ENCODE data around the gene NEGR1.

The NEGR1 gene

GRCh38 chr1:71610476-71610875, 671.9 kb downstream of the NEGR1 start:
- no peak for DNase-seq

- DNase-seq = no peak
Measured at GRCh38 chr1:71603044-71603776, 679.1 kb downstream of the NEGR1 start.

- DNase-seq = no peak
Measured at GRCh38 chr1:71600023-71600422, 682.3 kb downstream of the NEGR1 start.

- no peak for DNase-seq
Measured at GRCh38 chr1:71599306-71599705, 683.0 kb downstream of the NEGR1 start.

GRCh38 chr1:71593523-71593922, 688.8 kb downstream of the NEGR1 start:
- DNase-seq = no peak

- no peak for DNase-seq
Measured at GRCh38 chr1:71592646-71593274, 689.6 kb downstream of the NEGR1 start.

DNA sequence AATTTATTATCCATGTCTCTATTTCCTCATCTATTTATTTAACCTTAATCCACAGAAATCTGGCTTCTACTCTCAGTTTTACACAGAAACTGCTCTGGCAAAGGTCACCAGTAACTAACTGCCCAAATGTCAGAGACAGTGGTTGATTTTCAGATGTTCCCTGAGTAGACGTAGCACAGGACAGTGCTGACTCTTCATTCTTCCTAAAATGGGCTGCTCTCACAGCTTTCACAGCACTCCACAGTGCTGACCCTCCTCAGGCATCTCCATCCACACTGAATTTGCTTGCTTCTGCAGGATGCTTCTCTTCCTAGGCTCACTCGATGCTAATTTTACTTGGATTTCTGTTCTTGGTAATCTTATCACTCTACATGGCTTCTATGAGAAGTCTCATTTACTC, 693.3 kb downstream of the NEGR1 start:
- DNase-seq = no peak

DNA sequence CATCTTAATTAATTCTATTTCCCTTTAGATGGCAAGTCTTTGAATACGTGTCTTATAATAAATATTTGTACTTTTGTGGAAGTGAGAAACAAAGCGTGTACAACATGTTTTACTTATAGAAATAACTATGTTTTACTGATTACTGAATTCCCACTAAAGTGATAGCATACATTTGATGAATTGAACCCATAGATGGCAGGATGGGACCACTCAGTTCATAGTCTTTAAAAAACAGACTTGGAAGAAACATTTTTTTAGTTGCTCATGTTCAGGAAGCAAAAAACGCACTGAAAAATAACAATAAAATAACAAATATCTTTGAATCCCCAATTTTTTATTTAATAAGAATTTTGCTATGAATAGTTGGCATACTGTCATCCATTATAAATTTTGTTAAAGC, 694.4 kb downstream of the NEGR1 start:
- DNase-seq = peak; percentile 49

DNA sequence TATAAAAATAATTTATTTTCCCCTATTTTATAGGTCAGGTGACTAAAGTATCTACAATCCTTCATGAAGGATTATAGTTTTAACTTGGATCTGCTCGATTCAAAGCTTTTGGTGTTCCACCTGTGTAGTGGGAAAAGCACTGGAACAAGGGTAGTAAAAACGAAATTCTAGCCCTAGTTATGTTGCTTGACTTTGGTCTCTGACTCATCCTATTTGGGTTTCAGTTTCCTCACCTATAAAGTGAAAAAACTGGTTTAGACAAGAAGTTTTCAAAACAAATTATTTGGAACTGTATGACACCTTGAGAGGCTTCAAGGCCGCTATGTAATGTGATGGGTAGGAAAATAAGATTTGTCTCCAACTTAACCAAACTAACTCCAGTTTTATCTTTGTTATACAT, 696.3 kb downstream of the NEGR1 start:
- no peak for DNase-seq

DNA sequence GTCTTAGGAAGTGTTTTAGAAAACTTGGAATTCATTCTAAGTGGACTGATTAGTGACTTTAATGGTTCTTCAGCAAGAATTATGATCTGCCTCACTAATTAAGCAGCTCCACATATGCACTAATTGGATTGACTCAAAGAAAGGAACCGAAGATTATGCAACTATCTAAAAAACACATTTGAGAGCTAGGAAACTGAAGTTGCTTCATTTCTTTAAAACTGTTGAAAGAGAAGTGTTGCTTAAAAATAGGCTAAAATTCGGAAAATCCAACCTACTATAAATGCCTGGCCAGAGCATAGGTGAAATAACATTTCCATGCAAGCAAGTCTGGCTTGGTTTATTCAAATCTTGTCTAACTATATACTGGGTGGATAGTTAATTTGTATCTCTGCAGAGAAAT, 698.6 kb downstream of the NEGR1 start:
- DNase-seq = no peak

- no peak for DNase-seq
Measured at GRCh38 chr1:71582673-71583072, 699.7 kb downstream of the NEGR1 start.

DNA sequence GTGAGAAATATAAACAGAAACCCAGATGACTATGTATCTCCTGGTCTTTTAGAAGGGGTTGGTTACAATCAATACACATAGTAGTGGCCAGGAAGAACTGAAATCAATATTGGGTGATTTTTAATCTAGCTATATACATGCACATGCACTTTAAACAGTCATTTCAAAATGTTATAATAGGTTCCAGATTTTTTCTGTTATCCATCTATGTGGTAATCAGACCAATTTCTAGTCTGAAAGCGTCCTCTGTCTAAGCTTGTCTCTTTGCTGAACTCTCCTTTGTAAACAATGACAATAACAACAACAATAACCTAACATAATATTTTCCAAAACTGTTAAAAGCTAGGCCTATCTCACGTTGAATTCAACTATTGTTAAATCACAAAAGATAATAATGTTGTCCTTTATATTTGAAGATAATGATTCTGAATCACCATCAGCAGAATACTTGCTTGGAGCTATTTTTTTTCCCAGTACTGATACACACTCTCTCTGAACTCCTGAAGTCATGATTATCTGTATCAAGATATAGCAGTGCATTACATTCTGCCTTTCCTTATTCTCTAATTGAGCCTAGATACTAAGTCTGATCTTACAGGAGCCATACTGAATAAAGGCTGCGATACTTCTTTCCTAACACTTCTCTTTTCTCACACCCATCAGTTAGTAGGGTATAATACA, 704.7 kb downstream of the NEGR1 start:
- DNase-seq = no peak

- DNase-seq = no peak
Measured at GRCh38 chr1:71572038-71572437, 710.3 kb downstream of the NEGR1 start.

DNA sequence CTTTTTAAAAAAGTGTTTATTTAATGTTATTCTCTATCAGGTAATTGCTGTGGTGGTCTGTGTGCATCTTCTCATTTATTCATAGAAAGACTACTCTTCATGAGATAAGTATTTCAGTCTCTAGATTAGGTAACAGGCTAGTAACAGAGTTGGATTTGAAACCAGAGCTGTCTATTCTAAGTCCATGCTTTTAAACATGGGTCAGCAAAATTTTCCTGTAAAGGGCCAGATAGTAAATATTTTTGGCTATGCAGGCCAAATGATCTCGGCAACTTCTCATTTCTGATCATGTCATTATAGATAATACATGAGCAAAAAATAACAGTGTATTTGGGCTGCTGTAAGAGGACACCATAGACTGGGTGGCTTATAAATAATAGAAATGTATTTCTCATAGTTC, 715.9 kb downstream of the NEGR1 start:
- no peak for DNase-seq

DNA sequence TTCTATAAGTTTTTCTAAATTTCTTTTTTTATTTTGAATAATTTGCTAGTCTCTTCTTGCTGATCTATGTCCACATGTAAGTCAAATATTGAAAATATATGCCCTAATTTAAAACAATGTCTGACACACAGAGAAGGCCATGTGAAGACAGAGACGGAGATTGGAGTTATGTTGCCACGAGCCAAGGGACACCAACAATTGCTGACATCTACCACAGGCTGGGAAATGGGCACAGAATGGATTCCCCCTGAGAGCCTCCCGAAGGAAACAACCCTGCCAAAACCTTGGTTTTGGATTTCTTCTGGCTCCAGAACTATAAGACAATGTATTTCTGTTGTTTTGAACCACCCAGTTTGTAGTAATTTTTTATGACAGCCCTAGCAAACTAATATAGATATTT, 716.5 kb downstream of the NEGR1 start:
- no peak for DNase-seq

- DNase-seq = no peak
Measured at GRCh38 chr1:71565262-71565661, 717.1 kb downstream of the NEGR1 start.

DNA sequence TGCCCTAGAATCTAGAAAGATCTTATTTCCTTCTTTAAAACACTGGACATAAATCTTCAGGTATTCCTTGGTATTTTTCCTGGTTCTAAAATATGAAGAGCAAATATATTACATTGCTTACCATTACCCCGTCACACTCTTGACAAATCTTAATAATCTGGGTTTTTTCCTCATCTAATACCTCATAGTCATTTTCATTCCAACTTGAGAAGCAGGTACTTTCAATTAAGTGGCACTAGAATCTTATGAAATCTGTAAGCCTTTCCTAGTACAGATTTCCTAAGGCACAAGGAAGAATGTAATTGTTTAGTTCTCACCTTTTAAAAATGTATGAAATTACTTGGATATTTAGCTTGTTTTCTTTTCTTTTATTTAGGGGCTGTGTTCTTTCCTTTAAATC, 720.0 kb downstream of the NEGR1 start:
- DNase-seq = no peak

GRCh38 chr1:71561729-71562128, 720.6 kb downstream of the NEGR1 start:
- DNase-seq = no peak

DNA sequence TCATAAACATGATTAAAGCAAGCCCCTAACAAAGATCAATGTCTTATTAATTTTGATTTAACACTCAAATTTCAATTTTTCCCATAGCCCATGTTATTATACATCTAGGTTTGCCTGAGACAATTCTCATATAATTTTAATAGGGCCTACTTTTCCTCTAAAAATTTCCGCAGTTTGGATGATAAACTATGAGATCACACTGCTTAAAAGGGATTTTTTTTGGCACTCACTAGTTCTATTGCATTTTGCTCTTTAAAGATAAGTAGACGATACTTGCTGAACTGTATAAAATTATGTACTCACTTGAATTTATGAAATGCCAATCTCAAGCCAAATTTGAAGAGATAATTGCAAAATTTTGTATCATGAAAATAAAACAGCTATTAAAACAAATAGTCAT, 721.1 kb downstream of the NEGR1 start:
- no peak for DNase-seq

GRCh38 chr1:71559880-71560279, 722.5 kb downstream of the NEGR1 start:
- DNase-seq = no peak

- no peak for DNase-seq
Measured at GRCh38 chr1:71557138-71557537, 725.2 kb downstream of the NEGR1 start.

DNA sequence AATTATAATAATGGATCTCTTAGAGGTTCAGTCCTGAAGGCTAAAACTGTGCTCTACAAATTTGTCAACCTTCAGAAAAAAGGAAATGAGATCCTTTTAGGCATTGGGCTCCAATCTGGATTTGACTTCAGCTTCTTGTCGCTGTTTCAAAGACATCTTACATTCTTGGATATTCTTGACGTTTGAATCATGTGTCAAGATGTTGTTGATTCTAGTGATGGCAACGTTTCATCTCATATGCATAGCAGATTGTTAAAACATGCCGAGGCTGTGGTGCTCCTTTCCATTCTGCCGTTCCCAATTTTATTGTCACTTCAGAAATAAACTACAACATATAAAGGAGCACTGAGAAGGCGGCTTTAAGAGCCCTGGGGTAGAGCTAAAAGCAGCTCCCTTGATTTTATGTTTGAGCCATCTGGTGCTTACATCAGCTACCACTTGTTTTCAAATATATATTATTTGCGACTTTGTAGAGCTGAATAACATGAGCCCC, 733.9 kb downstream of the NEGR1 start:
- no peak for DNase-seq

GRCh38 chr1:71542155-71542554, 740.2 kb downstream of the NEGR1 start:
- DNase-seq = no peak

DNA sequence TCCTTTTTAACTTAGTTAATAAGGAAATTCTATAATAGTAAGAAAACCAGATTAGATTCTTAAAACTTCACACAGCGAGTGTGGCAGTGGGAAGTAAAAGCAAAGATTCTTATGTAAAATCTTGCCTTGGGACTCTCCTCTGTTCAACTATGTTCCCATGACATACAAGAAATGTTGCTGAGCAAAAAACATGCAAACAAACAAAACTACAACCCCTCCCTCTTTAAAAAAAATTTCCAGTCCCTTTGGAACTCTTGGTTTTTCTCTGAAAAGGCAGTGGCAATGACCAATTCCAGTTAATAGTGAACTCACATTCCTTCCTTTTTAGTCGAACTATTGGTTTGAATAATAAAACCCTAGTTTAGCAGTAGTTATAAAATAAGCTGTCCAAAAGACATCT, 748.4 kb downstream of the NEGR1 start:
- DNase-seq = no peak

All from midbrain (tissue), 1 donor.